OCI-LY1 (cell line): ENCODE data around the gene IP6K3.

Source experiments
- H2AFZ ChIP-seq: fragments of 200-600 bp; sonication (generic), shearing (Covaris generic); 2 replicates; pipeline ENCODE4 v1.6.0; 2014; ENCODE audit warnings: antibody characterized with exemption, mild to moderate bottlenecking, low read length
- H3F3A ChIP-seq: fragments of 200-600 bp; sonication (generic), shearing (Covaris generic); 2 replicates; pipeline ENCODE4 v1.6.0; 2014; ENCODE audit warnings: mild to moderate bottlenecking, antibody characterized with exemption, low read length, moderate library complexity; ENCODE audit not compliant: insufficient read depth
- H3K27ac ChIP-seq: fragments of 200-600 bp; sonication (generic); 2 replicates; pipeline ENCODE4 v1.5.1; 2014; ENCODE audit warnings: low read length, mixed run types, mild to moderate bottlenecking, low read depth; ENCODE audit not compliant: poor library complexity, severe bottlenecking
- H3K27me3 ChIP-seq: fragments of 200-600 bp; sonication (generic); 2 replicates; pipeline ENCODE4 v1.6.0; 2014; ENCODE audit warnings: antibody characterized with exemption, mild to moderate bottlenecking, low read length, moderate library complexity; ENCODE audit not compliant: insufficient read depth
- H3K36me3 ChIP-seq: fragments of 200-600 bp; sonication (generic); 2 replicates; pipeline ENCODE4 v1.6.1; 2014; ENCODE audit warnings: mild to moderate bottlenecking, antibody characterized with exemption, low read length, moderate library complexity, mixed read lengths; ENCODE audit not compliant: insufficient read depth
- H3K4me1 ChIP-seq: fragments of 200-600 bp; sonication (generic); 2 replicates; pipeline ENCODE4 v1.5.1; 2014; ENCODE audit warnings: mild to moderate bottlenecking, low read length, moderate library complexity; ENCODE audit not compliant: insufficient read depth, severe bottlenecking
- H3K4me2 ChIP-seq: fragments of 200-600 bp; sonication (generic), shearing (Covaris generic); 2 replicates; pipeline ENCODE4 v1.6.1; 2014; ENCODE audit warnings: low read length
- H3K4me3 ChIP-seq: fragments of 200-600 bp; sonication (generic); 2 replicates; pipeline ENCODE4 v1.5.1; 2014; ENCODE audit warnings: low read length, low read depth, mild to moderate bottlenecking, mixed read lengths; ENCODE audit not compliant: poor library complexity, severe bottlenecking
- H3K79me2 ChIP-seq: fragments of 200-600 bp; shearing (Covaris generic); 2 replicates; pipeline ENCODE4 v1.6.1; 2016; ENCODE audit warnings: mixed run types, low read length, mixed read lengths; ENCODE audit not compliant: insufficient read depth
- H3K9ac ChIP-seq: fragments of 200-600 bp; sonication (generic), shearing (Covaris generic); 2 replicates; pipeline ENCODE4 v1.6.1; 2014; ENCODE audit warnings: mild to moderate bottlenecking, low read length, mixed read lengths
- H3K9me2 ChIP-seq: fragments of 200-600 bp; sonication (generic), shearing (Covaris generic); 2 replicates; pipeline ENCODE4 v1.6.1; 2014; ENCODE audit warnings: low read depth, mild to moderate bottlenecking, low read length, mixed read lengths
- H3K9me3 ChIP-seq: fragments of 200-600 bp; shearing (Covaris generic); 2 replicates; pipeline ENCODE4 v1.6.1; 2014; ENCODE audit warnings: low read length, mixed read lengths
- H4K20me1 ChIP-seq: fragments of 200-600 bp; sonication (generic), shearing (Covaris generic); 2 replicates; pipeline ENCODE4 v1.6.0; 2016; ENCODE audit warnings: mild to moderate bottlenecking, low read length; ENCODE audit not compliant: insufficient read depth
- EZH2 ChIP-seq: fragments of 200-600 bp; sonication (generic), shearing (Covaris generic); IDR thresholded peaks from 2 replicates; pipeline ENCODE4 v1.8.0; 2017; ENCODE audit warnings: borderline replicate concordance, mixed run types, mild to moderate bottlenecking, antibody characterized with exemption, low read length, moderate library complexity, mixed read lengths
- TF ChIP-seq, protein P1 (sequence below): fragments of 200-600 bp; sonication (generic), shearing (Covaris generic); IDR thresholded peaks from 2 replicates; pipeline ENCODE4 v1.5.1; 2017; ENCODE audit warnings: mild to moderate bottlenecking, antibody characterized with exemption, low read length, moderate library complexity, mixed read lengths

The IP6K3 gene

GRCh38 chr6:33729059-33729458 is 17.6 kb downstream of the IP6K3 start:
- no peaks in the 10 kb centered on the region for H3K36me3 ChIP-seq
- no peak overlapping the region for H3K9ac ChIP-seq
- no peak overlapping the region for H3K4me2 ChIP-seq
- no peaks in the 10 kb centered on the region for H3K9me3 ChIP-seq
- no peaks in the 10 kb centered on the region for H3K4me1 ChIP-seq
- no peak overlapping the region for H3K27ac ChIP-seq
- no peaks in the 10 kb centered on the region for H4K20me1 ChIP-seq
- no peaks in the 10 kb centered on the region for H3K79me2 ChIP-seq
- H3F3A ChIP-seq, result no peaks in the 10 kb centered on the region
- H2AFZ ChIP-seq, result no peak overlapping the region
- no peaks in the 10 kb centered on the region for H3K9me2 ChIP-seq
- peaks cover 12% of the 10 kb centered on the region; the same call in 1 of the 2 replicates for H3K27me3 ChIP-seq
- no peak overlapping the region for H3K4me3 ChIP-seq
- TF ChIP-seq, protein P1, sequence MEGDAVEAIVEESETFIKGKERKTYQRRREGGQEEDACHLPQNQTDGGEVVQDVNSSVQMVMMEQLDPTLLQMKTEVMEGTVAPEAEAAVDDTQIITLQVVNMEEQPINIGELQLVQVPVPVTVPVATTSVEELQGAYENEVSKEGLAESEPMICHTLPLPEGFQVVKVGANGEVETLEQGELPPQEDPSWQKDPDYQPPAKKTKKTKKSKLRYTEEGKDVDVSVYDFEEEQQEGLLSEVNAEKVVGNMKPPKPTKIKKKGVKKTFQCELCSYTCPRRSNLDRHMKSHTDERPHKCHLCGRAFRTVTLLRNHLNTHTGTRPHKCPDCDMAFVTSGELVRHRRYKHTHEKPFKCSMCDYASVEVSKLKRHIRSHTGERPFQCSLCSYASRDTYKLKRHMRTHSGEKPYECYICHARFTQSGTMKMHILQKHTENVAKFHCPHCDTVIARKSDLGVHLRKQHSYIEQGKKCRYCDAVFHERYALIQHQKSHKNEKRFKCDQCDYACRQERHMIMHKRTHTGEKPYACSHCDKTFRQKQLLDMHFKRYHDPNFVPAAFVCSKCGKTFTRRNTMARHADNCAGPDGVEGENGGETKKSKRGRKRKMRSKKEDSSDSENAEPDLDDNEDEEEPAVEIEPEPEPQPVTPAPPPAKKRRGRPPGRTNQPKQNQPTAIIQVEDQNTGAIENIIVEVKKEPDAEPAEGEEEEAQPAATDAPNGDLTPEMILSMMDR, result no peak
- no peak for TF ChIP-seq EZH2

DNA sequence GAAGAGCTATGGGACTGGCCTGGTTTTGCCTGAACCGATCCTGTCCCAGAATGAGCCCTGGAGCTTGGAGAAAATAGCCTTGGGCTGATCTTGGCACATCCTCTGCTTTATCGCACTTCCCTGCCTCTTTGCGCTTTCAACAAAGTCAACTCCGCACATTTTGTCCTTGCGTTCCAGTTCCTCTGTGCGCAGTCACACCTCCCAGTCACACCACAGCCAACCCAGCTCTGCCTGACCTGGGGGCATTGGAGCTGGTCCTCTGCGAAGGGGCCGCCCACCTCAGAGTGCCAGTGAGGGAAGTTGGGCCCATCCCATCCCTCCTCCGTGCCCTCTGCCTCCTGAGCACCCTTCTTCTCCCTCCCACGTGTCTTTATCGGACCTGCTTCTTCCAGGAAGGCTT is 18.3 kb downstream of the IP6K3 start:
- no peaks in the 10 kb centered on the region for H3K79me2 ChIP-seq
- H3K27me3 ChIP-seq, result peaks cover 10% of the 10 kb centered on the region; the same call in 1 of the 2 replicates
- H3K9me3 ChIP-seq, result no peaks in the 10 kb centered on the region
- H3K4me1 ChIP-seq, result no peaks in the 10 kb centered on the region
- H4K20me1 ChIP-seq, result no peaks in the 10 kb centered on the region
- H3F3A ChIP-seq, result no peaks in the 10 kb centered on the region
- H3K27ac ChIP-seq, result no peak overlapping the region
- H3K9ac ChIP-seq, result no peak overlapping the region
- H3K36me3 ChIP-seq, result no peaks in the 10 kb centered on the region
- TF ChIP-seq EZH2, result no peak
- TF ChIP-seq, protein P1, result no peak
- no peak overlapping the region for H3K4me2 ChIP-seq
- H2AFZ ChIP-seq, result no peak overlapping the region
- H3K9me2 ChIP-seq, result no peaks in the 10 kb centered on the region
- H3K4me3 ChIP-seq, result no peak overlapping the region

- H4K20me1 ChIP-seq, result no peaks in the 10 kb centered on the region
- no peak overlapping the region for H3K4me2 ChIP-seq
- H3K27ac ChIP-seq, result no peak overlapping the region
- H3K4me1 ChIP-seq, result no peaks in the 10 kb centered on the region
- TF ChIP-seq, protein P1, result no peak
- TF ChIP-seq EZH2, result no peak
- peaks cover 8% of the 10 kb centered on the region; the same call in 1 of the 2 replicates for H3K27me3 ChIP-seq
- no peaks in the 10 kb centered on the region for H3K9me3 ChIP-seq
- H3K4me3 ChIP-seq, result no peak overlapping the region
- H2AFZ ChIP-seq, result no peak overlapping the region
- H3K79me2 ChIP-seq, result no peaks in the 10 kb centered on the region
- no peaks in the 10 kb centered on the region for H3K9me2 ChIP-seq
- H3F3A ChIP-seq, result no peaks in the 10 kb centered on the region
- no peak overlapping the region for H3K9ac ChIP-seq
- no peaks in the 10 kb centered on the region for H3K36me3 ChIP-seq
Measured at GRCh38 chr6:33727932-33728331, 18.8 kb downstream of the IP6K3 start.
